Activated CD4-positive, alpha-beta T cell treated with anti-CD3 and anti-CD28 coated beads for 1 hour (primary cell): ENCODE data around the gene UBP1.
"Not testable (repeated sequence)": the region's sequence is repeated elsewhere in the genome, so short reads cannot be mapped to it uniquely, and the experiment has no call there.

Experiments
- DNase-seq: peaks from one replicate; pipeline ENCODE4 v3.0.0-alpha.2; 2020

UBP1 gene

GRCh38 chr3:33433843-33434242 is 6.4 kb downstream of the UBP1 start:
- DNase-seq: no peak

- no peak for DNase-seq
These were observed 9.6 kb downstream of the UBP1 start for GRCh38 chr3:33430571-33430970.

GRCh38 chr3:33430061-33430460 is 10.1 kb downstream of the UBP1 start:
- no peak for DNase-seq

- not testable (repeated sequence) for DNase-seq
These were observed 10.9 kb downstream of the UBP1 start for GRCh38 chr3:33429306-33429705.

GRCh38 chr3:33428734-33429133 is 11.5 kb downstream of the UBP1 start:
- no peak for DNase-seq

- DNase-seq: no peak
These were observed 13.4 kb downstream of the UBP1 start for GRCh38 chr3:33426630-33427317.

- DNase-seq: no peak
These were observed 14.1 kb downstream of the UBP1 start for GRCh38 chr3:33426068-33426467.

GRCh38 chr3:33425453-33425852 is 14.8 kb downstream of the UBP1 start:
- no peak for DNase-seq

- no peak for DNase-seq
These were observed 15.4 kb downstream of the UBP1 start for GRCh38 chr3:33424606-33425452.

GRCh38 chr3:33420966-33421365 is 19.2 kb downstream of the UBP1 start:
- DNase-seq: no peak

- DNase-seq: no peak
These were observed 20.3 kb downstream of the UBP1 start for GRCh38 chr3:33419948-33420347.

- DNase-seq: no peak
These were observed 23.0 kb downstream of the UBP1 start for GRCh38 chr3:33417066-33417673.

- not testable (repeated sequence) for DNase-seq
These were observed 29.4 kb downstream of the UBP1 start for GRCh38 chr3:33410816-33411215.

GRCh38 chr3:33403756-33404155 is 36.4 kb downstream of the UBP1 start:
- no peak for DNase-seq

- DNase-seq: no peak
These were observed 37.3 kb downstream of the UBP1 start for GRCh38 chr3:33402936-33403335.

- DNase-seq: no peak
These were observed 38.4 kb downstream of the UBP1 start for GRCh38 chr3:33401781-33402180.

- no peak for DNase-seq
These were observed 41.8 kb downstream of the UBP1 start for GRCh38 chr3:33398410-33398809.

GRCh38 chr3:33395900-33396299 is 44.3 kb downstream of the UBP1 start:
- no peak for DNase-seq

GRCh38 chr3:33394403-33395054 is 45.7 kb downstream of the UBP1 start:
- DNase-seq: no peak

- no peak for DNase-seq
These were observed 47.5 kb downstream of the UBP1 start for GRCh38 chr3:33392703-33393125.

GRCh38 chr3:33392144-33392543 is 48.1 kb downstream of the UBP1 start:
- DNase-seq: no peak

- DNase-seq: no peak
These were observed 48.8 kb downstream of the UBP1 start for GRCh38 chr3:33391255-33391995.

- no peak for DNase-seq
These were observed 50.3 kb downstream of the UBP1 start for GRCh38 chr3:33389908-33390307.
